Left ventricle myocardium inferior (tissue), 1 donor: Measurements from ENCODE around the gene BMPR1A. TPM values are rescaled to one million over a fixed set of nuclear protein-coding genes. Genes with fewer than 3 reads are reported as not detected.

Experiments
- DNase-seq: peaks from one replicate; pipeline ENCODE4 v3.0.0-alpha.2; 2020
- H3K27ac ChIP-seq: fragments of 200-600 bp; replicated peaks from 2 replicates; pipeline ENCODE4 v1.8.0; 2021
- H3K27me3 ChIP-seq: fragments of 200-600 bp; 2 replicates; pipeline ENCODE4 v1.8.0; 2021; ENCODE audit warnings: low read depth
- H3K36me3 ChIP-seq: fragments of 200-600 bp; 2 replicates; pipeline ENCODE4 v1.8.0; 2021
- H3K4me1 ChIP-seq: fragments of 200-600 bp; 2 replicates; pipeline ENCODE4 v1.8.0; 2021
- H3K4me3 ChIP-seq: fragments of 200-600 bp; 2 replicates; pipeline ENCODE4 v1.8.0; 2021; ENCODE audit warnings: mild to moderate bottlenecking, moderate library complexity
- H3K9me3 ChIP-seq: fragments of 200-600 bp; replicated peaks from 2 replicates; pipeline ENCODE4 v1.8.0; 2021
- CTCF ChIP-seq: fragments of 200-600 bp; IDR thresholded peaks from 2 replicates; pipeline ENCODE4 v1.8.0; 2021; ENCODE audit warnings: antibody characterized with exemption, mild to moderate bottlenecking, borderline replicate concordance
- intact Hi-C: fragments of 100-400 bp; cut with micrococcal nuclease; formaldehyde crosslinking; loops from one replicate; pipeline ENCODE4 v1.11.0; 2022
- total RNA-seq: library from RNA; stranded (reverse); fragmentation: NEBNext Ultra II Directional; extraction: Animal tissue kit (Norgen Biotek cat#: 25700); gene quantifications from one replicate; pipeline ENCODE4 v1.2.1, GENCODE V29; 2021
- donor health status: DM: no; HTN: yes; CAD: no; lungs with severe emphysema.

The BMPR1A gene
- total RNA-seq, 1 donor from 2014 or later: 43.8 TPM

- Histone ChIP-seq H3K27me3 (no peaks in the 10 kb centered on the region), H3K36me3 (no peaks in the 10 kb centered on the region), H3K4me1 (peaks cover 54% of the 10 kb centered on the region), H3K9me3 (no peaks in the 10 kb centered on the region), H3K27ac (no peak overlapping the region), H3K4me3 (peak overlapping the region; percentile 68)
- intact Hi-C loops: no loop called here
- TF ChIP-seq CTCF: no peak
- DNase-seq: no peak
Observed at GRCh38 chr10:86960863-86961434, 204.5 kb downstream of the BMPR1A start.

- H3K36me3 ChIP-seq: no peaks in the 10 kb centered on the region
- H3K4me1 ChIP-seq: peaks cover 54% of the 10 kb centered on the region
- H3K27me3 ChIP-seq: no peaks in the 10 kb centered on the region
- H3K27ac ChIP-seq: no peak overlapping the region
- DNase-seq: no peak
- no peak for TF ChIP-seq CTCF
- no peaks in the 10 kb centered on the region for H3K9me3 ChIP-seq
- no peak overlapping the region for H3K4me3 ChIP-seq
- intact Hi-C loops: no loop called here
Observed at GRCh38 chr10:86961481-86962091, 205.2 kb downstream of the BMPR1A start.

GRCh38 chr10:86962136-86962980 lies 205.9 kb downstream of the BMPR1A start:
- no peak overlapping the region for H3K27ac ChIP-seq
- no peaks in the 10 kb centered on the region for H3K36me3 ChIP-seq
- H3K27me3 ChIP-seq: no peaks in the 10 kb centered on the region
- DNase-seq: no peak
- no peaks in the 10 kb centered on the region for H3K9me3 ChIP-seq
- TF ChIP-seq CTCF: no peak
- no peak overlapping the region for H3K4me3 ChIP-seq
- H3K4me1 ChIP-seq: peaks cover 53% of the 10 kb centered on the region
- intact Hi-C loops: no loop called here

- H3K36me3 ChIP-seq: no peaks in the 10 kb centered on the region
- H3K4me3 ChIP-seq: no peak overlapping the region
- H3K9me3 ChIP-seq: no peaks in the 10 kb centered on the region
- intact Hi-C loops: no loop called here
- no peaks in the 10 kb centered on the region for H3K27me3 ChIP-seq
- peaks cover 53% of the 10 kb centered on the region for H3K4me1 ChIP-seq
- H3K27ac ChIP-seq: no peak overlapping the region
- no peak for DNase-seq
- no peak for TF ChIP-seq CTCF
Observed at GRCh38 chr10:86962981-86963310, 206.5 kb downstream of the BMPR1A start.

GRCh38 chr10:86963341-86963919 lies 207.0 kb downstream of the BMPR1A start:
- TF ChIP-seq CTCF: no peak
- Histone ChIP-seq H3K36me3 (no peaks in the 10 kb centered on the region), H3K27ac (no peak overlapping the region), H3K27me3 (no peaks in the 10 kb centered on the region), H3K4me1 (peaks cover 53% of the 10 kb centered on the region), H3K9me3 (no peaks in the 10 kb centered on the region), H3K4me3 (no peak overlapping the region)
- intact Hi-C loops: no loop called here
- DNase-seq: no peak
